Measurements from ENCODE around the gene THAP2.
"Not testable (repeated sequence)": the region's sequence is repeated elsewhere in the genome, so short reads cannot be mapped to it uniquely, and the experiment has no call there.

The THAP2 gene

GRCh38 chr12:71693126-71693525, 29.0 kb downstream of the THAP2 start:
- H3K79me2 ChIP-seq (ENCODE audit: control insufficient read depth, insufficient read depth, low read length), result no peaks in the 10 kb centered on the region
- H3K79me1 ChIP-seq (ENCODE audit: low read length), result no peaks in the 10 kb centered on the region
- no peak overlapping the region for H3K4me2 ChIP-seq (ENCODE audit: low read length)
- H3K4me3 ChIP-seq (ENCODE audit: low read length), result no peak overlapping the region
- no peak overlapping the region for H3K27ac ChIP-seq (ENCODE audit: low read depth, low read length)
- H2AK5ac ChIP-seq (ENCODE audit: low read length), result no peak overlapping the region
- no peak overlapping the region for H3K4ac ChIP-seq (ENCODE audit: low read depth, low read length)
- no peak overlapping the region for H3K9ac ChIP-seq (ENCODE audit: low read length)
- H2BK120ac ChIP-seq (ENCODE audit: low read depth, low read length), result no peak overlapping the region
- no peak overlapping the region for H4K5ac ChIP-seq (ENCODE audit: low read length)
- H2BK5ac ChIP-seq (ENCODE audit: low read length), result no peak overlapping the region
- no peak overlapping the region for H3K18ac ChIP-seq (ENCODE audit: low read length)
- H4K8ac ChIP-seq (ENCODE audit: low read depth, low read length), result no peak overlapping the region
- no peak overlapping the region for H3K23ac ChIP-seq (ENCODE audit: low read length)
- no peak overlapping the region for H3K56ac ChIP-seq (ENCODE audit: low read length)
- no peak overlapping the region for H2BK15ac ChIP-seq (replicated peaks; ENCODE audit: low read depth)
- H3K4me1 ChIP-seq (ENCODE audit: control insufficient read depth, low read depth, low read length), result no peaks in the 10 kb centered on the region
- no CpG with 5 or more reads among the region's 7 CpGs for WGBS (ENCODE audit: extremely low coverage, insufficient coverage, low lambda C conversion rate)
- H3K36me3 ChIP-seq (ENCODE audit: control insufficient read depth, insufficient read depth, low read length), result no peaks in the 10 kb centered on the region
- no peak for DNase-seq
- H3K27me3 ChIP-seq (ENCODE audit: insufficient read depth, low read length, poor library complexity), result no peaks in the 10 kb centered on the region

DNA sequence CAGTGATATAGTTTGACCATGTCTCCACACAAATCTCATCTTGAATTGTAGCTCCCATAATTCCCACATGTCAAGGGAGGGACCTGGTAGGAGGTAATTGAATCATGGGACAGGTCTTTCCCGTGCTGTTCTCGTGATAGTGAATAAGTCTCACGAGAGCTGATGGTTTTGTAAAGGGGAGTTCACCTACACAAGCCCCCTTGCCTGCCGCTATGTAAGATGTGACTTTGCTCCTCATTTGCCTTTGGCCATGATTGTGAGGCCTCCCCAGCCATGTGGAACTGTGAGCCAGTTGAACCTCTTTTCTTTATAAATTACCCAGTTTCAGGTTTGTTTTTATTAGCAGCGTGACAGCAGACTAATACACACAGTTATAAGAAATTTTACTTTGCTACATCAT, 29.6 kb downstream of the THAP2 start:
- DNase-seq; H3K27ac ChIP-seq (ENCODE audit: low read depth, low read length); H3K4me3 ChIP-seq (ENCODE audit: low read length); H4K5ac ChIP-seq (ENCODE audit: low read length); H3K18ac ChIP-seq (ENCODE audit: low read length); H2BK120ac ChIP-seq (ENCODE audit: low read depth, low read length); H4K8ac ChIP-seq (ENCODE audit: low read depth, low read length); H3K79me2 ChIP-seq (ENCODE audit: control insufficient read depth, insufficient read depth, low read length); H3K56ac ChIP-seq (ENCODE audit: low read length); H2BK15ac ChIP-seq (replicated peaks; ENCODE audit: low read depth); H3K4ac ChIP-seq (ENCODE audit: low read depth, low read length); H3K23ac ChIP-seq (ENCODE audit: low read length); H3K4me2 ChIP-seq (ENCODE audit: low read length); H3K36me3 ChIP-seq (ENCODE audit: control insufficient read depth, insufficient read depth, low read length); H3K9ac ChIP-seq (ENCODE audit: low read length); H3K27me3 ChIP-seq (ENCODE audit: insufficient read depth, low read length, poor library complexity); H2AK5ac ChIP-seq (ENCODE audit: low read length); H2BK5ac ChIP-seq (ENCODE audit: low read length); H3K4me1 ChIP-seq (ENCODE audit: control insufficient read depth, low read depth, low read length); H3K79me1 ChIP-seq (ENCODE audit: low read length): not testable (repeated sequence)
- no CpG with 5 or more reads among the region's 5 CpGs for WGBS (ENCODE audit: extremely low coverage, insufficient coverage, low lambda C conversion rate)

DNA sequence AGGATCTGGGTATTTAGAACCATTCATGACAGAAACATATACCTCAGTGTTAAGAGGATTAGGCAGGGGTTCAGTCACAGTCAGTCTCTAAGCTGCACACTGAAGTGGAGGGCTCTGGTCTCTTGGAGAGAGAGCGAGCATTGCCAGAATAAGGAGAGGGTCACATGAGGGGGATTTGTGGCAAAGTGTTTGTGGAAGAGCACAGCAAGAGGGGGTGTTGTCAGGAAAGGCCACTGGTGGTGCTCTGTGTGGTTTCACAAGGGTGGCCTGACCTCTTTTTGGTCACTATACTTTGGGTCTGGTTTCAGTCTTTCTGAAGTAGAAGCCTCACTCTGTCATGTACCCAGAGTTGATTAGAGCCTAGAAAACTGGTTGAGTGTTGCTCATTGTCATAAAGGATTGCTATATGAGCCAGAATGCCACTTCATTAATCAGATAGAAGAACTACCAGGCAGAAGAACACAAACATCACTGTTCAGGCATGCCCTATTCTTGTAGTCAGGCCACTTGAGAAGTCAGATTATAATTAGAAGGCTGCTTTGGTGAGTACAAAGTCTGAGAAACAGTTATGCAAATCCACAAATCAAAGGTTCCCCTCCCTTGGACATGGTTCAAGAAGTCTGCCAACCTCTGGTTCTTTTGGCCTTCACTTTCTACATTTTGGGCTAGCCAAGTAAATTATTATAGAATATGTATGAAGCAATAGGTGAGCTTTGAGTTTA, 30.2 kb downstream of the THAP2 start:
- H3K79me2 ChIP-seq (ENCODE audit: control insufficient read depth, insufficient read depth, low read length), result no peaks in the 10 kb centered on the region
- H3K4me1 ChIP-seq (ENCODE audit: control insufficient read depth, low read depth, low read length), result no peaks in the 10 kb centered on the region
- no peaks in the 10 kb centered on the region for H3K27me3 ChIP-seq (ENCODE audit: insufficient read depth, low read length, poor library complexity)
- no peak for DNase-seq
- H2BK120ac ChIP-seq (ENCODE audit: low read depth, low read length), result no peak overlapping the region
- no peak overlapping the region for H2BK15ac ChIP-seq (replicated peaks; ENCODE audit: low read depth)
- no peak overlapping the region for H3K23ac ChIP-seq (ENCODE audit: low read length)
- H2BK5ac ChIP-seq (ENCODE audit: low read length), result no peak overlapping the region
- no peaks in the 10 kb centered on the region for H3K36me3 ChIP-seq (ENCODE audit: control insufficient read depth, insufficient read depth, low read length)
- H3K56ac ChIP-seq (ENCODE audit: low read length), result no peak overlapping the region
- H3K4me3 ChIP-seq (ENCODE audit: low read length), result no peak overlapping the region
- no peak overlapping the region for H2AK5ac ChIP-seq (ENCODE audit: low read length)
- H3K4ac ChIP-seq (ENCODE audit: low read depth, low read length), result no peak overlapping the region
- H3K18ac ChIP-seq (ENCODE audit: low read length), result no peak overlapping the region
- no peak overlapping the region for H3K9ac ChIP-seq (ENCODE audit: low read length)
- H3K79me1 ChIP-seq (ENCODE audit: low read length), result no peaks in the 10 kb centered on the region
- H3K27ac ChIP-seq (ENCODE audit: low read depth, low read length), result no peak overlapping the region
- no CpG with 5 or more reads among the region's 1 CpG for WGBS (ENCODE audit: extremely low coverage, insufficient coverage, low lambda C conversion rate)
- no peak overlapping the region for H3K4me2 ChIP-seq (ENCODE audit: low read length)
- no peak overlapping the region for H4K5ac ChIP-seq (ENCODE audit: low read length)
- H4K8ac ChIP-seq (ENCODE audit: low read depth, low read length), result no peak overlapping the region

- DNase-seq, result no peak
- no peak overlapping the region for H3K4me3 ChIP-seq (ENCODE audit: low read length)
- no peak overlapping the region for H3K4ac ChIP-seq (ENCODE audit: low read depth, low read length)
- WGBS (ENCODE audit: extremely low coverage, insufficient coverage, low lambda C conversion rate), result no CpG with 5 or more reads among the region's 1 CpG
- H3K36me3 ChIP-seq (ENCODE audit: control insufficient read depth, insufficient read depth, low read length), result no peaks in the 10 kb centered on the region
- H3K79me1 ChIP-seq (ENCODE audit: low read length), result no peaks in the 10 kb centered on the region
- H2BK5ac ChIP-seq (ENCODE audit: low read length), result no peak overlapping the region
- no peak overlapping the region for H4K5ac ChIP-seq (ENCODE audit: low read length)
- H2AK5ac ChIP-seq (ENCODE audit: low read length), result no peak overlapping the region
- H3K4me2 ChIP-seq (ENCODE audit: low read length), result no peak overlapping the region
- H3K18ac ChIP-seq (ENCODE audit: low read length), result no peak overlapping the region
- no peak overlapping the region for H3K23ac ChIP-seq (ENCODE audit: low read length)
- no peak overlapping the region for H3K9ac ChIP-seq (ENCODE audit: low read length)
- no peak overlapping the region for H4K8ac ChIP-seq (ENCODE audit: low read depth, low read length)
- H3K27me3 ChIP-seq (ENCODE audit: insufficient read depth, low read length, poor library complexity), result no peaks in the 10 kb centered on the region
- H3K79me2 ChIP-seq (ENCODE audit: control insufficient read depth, insufficient read depth, low read length), result no peaks in the 10 kb centered on the region
- H3K27ac ChIP-seq (ENCODE audit: low read depth, low read length), result no peak overlapping the region
- H3K56ac ChIP-seq (ENCODE audit: low read length), result no peak overlapping the region
- no peak overlapping the region for H2BK15ac ChIP-seq (replicated peaks; ENCODE audit: low read depth)
- no peaks in the 10 kb centered on the region for H3K4me1 ChIP-seq (ENCODE audit: control insufficient read depth, low read depth, low read length)
- no peak overlapping the region for H2BK120ac ChIP-seq (ENCODE audit: low read depth, low read length)
Measured at GRCh38 chr12:71695782-71696181, 31.7 kb downstream of the THAP2 start.

- H3K27me3 ChIP-seq (ENCODE audit: insufficient read depth, low read length, poor library complexity); H3K18ac ChIP-seq (ENCODE audit: low read length); H2BK15ac ChIP-seq (replicated peaks; ENCODE audit: low read depth); H3K23ac ChIP-seq (ENCODE audit: low read length); H3K27ac ChIP-seq (ENCODE audit: low read depth, low read length); H3K4ac ChIP-seq (ENCODE audit: low read depth, low read length); H2BK120ac ChIP-seq (ENCODE audit: low read depth, low read length); H4K5ac ChIP-seq (ENCODE audit: low read length); H4K8ac ChIP-seq (ENCODE audit: low read depth, low read length); H2BK5ac ChIP-seq (ENCODE audit: low read length); H3K4me3 ChIP-seq (ENCODE audit: low read length); H3K56ac ChIP-seq (ENCODE audit: low read length); DNase-seq; H3K4me1 ChIP-seq (ENCODE audit: control insufficient read depth, low read depth, low read length); H3K79me1 ChIP-seq (ENCODE audit: low read length); H3K36me3 ChIP-seq (ENCODE audit: control insufficient read depth, insufficient read depth, low read length); H3K79me2 ChIP-seq (ENCODE audit: control insufficient read depth, insufficient read depth, low read length); H3K4me2 ChIP-seq (ENCODE audit: low read length); H2AK5ac ChIP-seq (ENCODE audit: low read length); H3K9ac ChIP-seq (ENCODE audit: low read length): not testable (repeated sequence)
- no CpG with 5 or more reads among the region's 8 CpGs for WGBS (ENCODE audit: extremely low coverage, insufficient coverage, low lambda C conversion rate)
Measured at GRCh38 chr12:71702181-71702580, 38.1 kb downstream of the THAP2 start.

- no peak overlapping the region for H3K4ac ChIP-seq (ENCODE audit: low read depth, low read length)
- no peak overlapping the region for H2AK5ac ChIP-seq (ENCODE audit: low read length)
- H4K8ac ChIP-seq (ENCODE audit: low read depth, low read length), result no peak overlapping the region
- no peaks in the 10 kb centered on the region for H3K79me1 ChIP-seq (ENCODE audit: low read length)
- H2BK5ac ChIP-seq (ENCODE audit: low read length), result no peak overlapping the region
- no peaks in the 10 kb centered on the region for H3K27me3 ChIP-seq (ENCODE audit: insufficient read depth, low read length, poor library complexity)
- H4K5ac ChIP-seq (ENCODE audit: low read length), result no peak overlapping the region
- H3K27ac ChIP-seq (ENCODE audit: low read depth, low read length), result no peak overlapping the region
- no peak for DNase-seq
- H3K36me3 ChIP-seq (ENCODE audit: control insufficient read depth, insufficient read depth, low read length), result no peaks in the 10 kb centered on the region
- H3K9ac ChIP-seq (ENCODE audit: low read length), result no peak overlapping the region
- H3K79me2 ChIP-seq (ENCODE audit: control insufficient read depth, insufficient read depth, low read length), result no peaks in the 10 kb centered on the region
- no peak overlapping the region for H3K18ac ChIP-seq (ENCODE audit: low read length)
- no peaks in the 10 kb centered on the region for H3K4me1 ChIP-seq (ENCODE audit: control insufficient read depth, low read depth, low read length)
- H3K23ac ChIP-seq (ENCODE audit: low read length), result no peak overlapping the region
- H3K4me2 ChIP-seq (ENCODE audit: low read length), result no peak overlapping the region
- no peak overlapping the region for H3K56ac ChIP-seq (ENCODE audit: low read length)
- no peak overlapping the region for H2BK120ac ChIP-seq (ENCODE audit: low read depth, low read length)
- WGBS (ENCODE audit: extremely low coverage, insufficient coverage, low lambda C conversion rate), result no CpG with 5 or more reads among the region's 5 CpGs
- no peak overlapping the region for H3K4me3 ChIP-seq (ENCODE audit: low read length)
- no peak overlapping the region for H2BK15ac ChIP-seq (replicated peaks; ENCODE audit: low read depth)
Measured at GRCh38 chr12:71702590-71702989, 38.5 kb downstream of the THAP2 start.
